CD4-positive, CD25-positive, alpha-beta regulatory T cell (primary cell): ENCODE results near the gene ERC1. TPM values are rescaled to one million over a fixed set of nuclear protein-coding genes. Genes with fewer than 3 reads are reported as not detected.

ENCODE experiments used
- ATAC-seq, 2 donors: fragments of 150-1000 bp; cut with Tn5 transposase; one replicate each; pipeline ENCODE4 v1.10.0; 2021; ENCODE audit warnings: low read depth in 2 of 2, moderate number of reproducible peaks in 2 of 2, moderate library complexity in 1 of 2
- DNase-seq, 3 donors: peaks; one replicate each; pipeline versions ENCODE4 v3.0.0 to v3.0.0-alpha.2; 2012 to 2022; ENCODE audit warnings: mixed read lengths in 1 of 3
- H3K27ac ChIP-seq: one replicate; pipeline ENCODE4 v1.7.0; 2013; ENCODE audit warnings: mild to moderate bottlenecking, low read length; ENCODE audit not compliant: insufficient read depth, poor library complexity, severe bottlenecking
- H3K27me3 ChIP-seq: one replicate; pipeline ENCODE4 v1.7.0; 2013; ENCODE audit warnings: low read length; ENCODE audit not compliant: control insufficient read depth, insufficient read depth
- H3K36me3 ChIP-seq: one replicate; pipeline ENCODE4 v1.7.0; 2013; ENCODE audit warnings: mild to moderate bottlenecking, low read length, moderate library complexity; ENCODE audit not compliant: control insufficient read depth, insufficient read depth
- H3K4me1 ChIP-seq: 2 replicates; pipeline ENCODE4 v1.7.0; 2013; ENCODE audit warnings: mild to moderate bottlenecking, low read length; ENCODE audit not compliant: insufficient read depth, control insufficient read depth, poor library complexity, severe bottlenecking
- H3K4me3 ChIP-seq: one replicate; pipeline ENCODE4 v1.7.0; 2013; ENCODE audit warnings: low read depth, mild to moderate bottlenecking, low read length, moderate library complexity
- H3K9me3 ChIP-seq, 2 experiments: 1 replicate in 1 of 2; 2 replicates in 1 of 2; pipeline ENCODE4 v1.7.0; 2013; ENCODE audit warnings: low read length in 2 of 2, mild to moderate bottlenecking in 1 of 2, moderate library complexity in 1 of 2; ENCODE audit not compliant: control insufficient read depth in 2 of 2
- H3K27ac Mint-ChIP-seq, 3 donors: one replicate each; pipeline ENCODE4 v1.8.0; 2020 to 2022; ENCODE audit warnings: mild to moderate bottlenecking in 3 of 3, mixed read lengths in 3 of 3, moderate library complexity in 2 of 3
- H3K27me3 Mint-ChIP-seq: one replicate; pipeline ENCODE4 v1.8.0; 2022; ENCODE audit warnings: mild to moderate bottlenecking, mixed read lengths
- H3K36me3 Mint-ChIP-seq: one replicate; pipeline ENCODE4 v1.8.0; 2020; ENCODE audit warnings: mixed read lengths
- H3K4me1 Mint-ChIP-seq, 4 donors: one replicate each; pipeline ENCODE4 v1.8.0; 2020 to 2022; ENCODE audit warnings: mixed read lengths in 4 of 4, mild to moderate bottlenecking in 1 of 4
- H3K4me3 Mint-ChIP-seq, 4 donors: one replicate each; pipeline ENCODE4 v1.8.0; 2020 to 2022; ENCODE audit warnings: mild to moderate bottlenecking in 4 of 4, mixed read lengths in 4 of 4, moderate library complexity in 3 of 4
- H3K9me3 Mint-ChIP-seq, 7 donors: one replicate each; pipeline ENCODE4 v1.8.0; 2020 to 2022; ENCODE audit warnings: mixed read lengths in 7 of 7, mild to moderate bottlenecking in 3 of 7, moderate library complexity in 2 of 7
- polyA plus RNA-seq, 4 donors: library from polyadenylated mRNA; unstranded; fragments of 300-500 nt; fragmentation: Illumina TruSeq; gene quantifications; one replicate each; pipeline ENCODE4 v1.2.3, GENCODE V29; 2021
- total RNA-seq: library from RNA; stranded (reverse); gene quantifications from one replicate; pipeline ENCODE4 v1.2.3, GENCODE V29; 2022

ERC1 gene
- total and polyA plus RNA-seq, 5 donors from 2014 or later = 5.7 to 46.5 (median 7.6) TPM

GRCh38 chr12:1474041-1474573, 483.1 kb downstream of the ERC1 start:
- peak in 1 of 3 donors; percentile 43 for DNase-seq
- Mint-ChIP-seq H3K9me3 (no peaks in the 10 kb centered on the region), H3K27ac (no peak overlapping the region), H3K36me3 (peaks cover 10% of the 10 kb centered on the region), H3K4me3 (no peak overlapping the region), H3K27me3 (no peaks in the 10 kb centered on the region), H3K4me1 (peaks cover 0 to 13% (median 7%) of the 10 kb centered on the region in 4 donors)
- peak overlapping the region; percentile 22 for H3K4me3 ChIP-seq
- H3K9me3 ChIP-seq = no peaks in the 10 kb centered on the region
- H3K27ac ChIP-seq = no peak overlapping the region
- H3K27me3 ChIP-seq = no peaks in the 10 kb centered on the region
- H3K4me1 ChIP-seq = peaks cover 7% of the 10 kb centered on the region
- H3K36me3 ChIP-seq = no peaks in the 10 kb centered on the region
- peak in 1 of 2 donors; percentile 40 for ATAC-seq

GRCh38 chr12:1474574-1475153, 483.6 kb downstream of the ERC1 start:
- no peaks in the 10 kb centered on the region for H3K9me3 Mint-ChIP-seq
- ATAC-seq (no peak), DNase-seq (no peak)
- H3K36me3 ChIP-seq = no peaks in the 10 kb centered on the region
- H3K9me3 ChIP-seq = no peaks in the 10 kb centered on the region
- no peak overlapping the region for H3K4me3 ChIP-seq
- H3K4me3 Mint-ChIP-seq = no peak overlapping the region
- H3K36me3 Mint-ChIP-seq = peaks cover 10% of the 10 kb centered on the region
- no peak overlapping the region for H3K27ac Mint-ChIP-seq
- H3K27me3 Mint-ChIP-seq = no peaks in the 10 kb centered on the region
- H3K4me1 Mint-ChIP-seq = peaks cover 0 to 13% (median 7%) of the 10 kb centered on the region in 4 donors
- peaks cover 7% of the 10 kb centered on the region for H3K4me1 ChIP-seq
- no peaks in the 10 kb centered on the region for H3K27me3 ChIP-seq
- H3K27ac ChIP-seq = no peak overlapping the region

GRCh38 chr12:1479645-1480044, 488.6 kb downstream of the ERC1 start:
- no peak overlapping the region for H3K4me3 Mint-ChIP-seq
- peaks cover 0 to 12% (median 2%) of the 10 kb centered on the region in 4 donors for H3K4me1 Mint-ChIP-seq
- no peaks in the 10 kb centered on the region for H3K27me3 ChIP-seq
- H3K27me3 Mint-ChIP-seq = no peaks in the 10 kb centered on the region
- no peak overlapping the region for H3K27ac ChIP-seq
- H3K9me3 ChIP-seq = no peaks in the 10 kb centered on the region
- H3K4me1 ChIP-seq = no peaks in the 10 kb centered on the region
- H3K9me3 Mint-ChIP-seq = no peaks in the 10 kb centered on the region
- H3K4me3 ChIP-seq = no peak overlapping the region
- ATAC-seq = no peak
- H3K27ac Mint-ChIP-seq = no peak overlapping the region
- H3K36me3 Mint-ChIP-seq = no peaks in the 10 kb centered on the region
- H3K36me3 ChIP-seq = no peaks in the 10 kb centered on the region
- no peak for DNase-seq

DNA sequence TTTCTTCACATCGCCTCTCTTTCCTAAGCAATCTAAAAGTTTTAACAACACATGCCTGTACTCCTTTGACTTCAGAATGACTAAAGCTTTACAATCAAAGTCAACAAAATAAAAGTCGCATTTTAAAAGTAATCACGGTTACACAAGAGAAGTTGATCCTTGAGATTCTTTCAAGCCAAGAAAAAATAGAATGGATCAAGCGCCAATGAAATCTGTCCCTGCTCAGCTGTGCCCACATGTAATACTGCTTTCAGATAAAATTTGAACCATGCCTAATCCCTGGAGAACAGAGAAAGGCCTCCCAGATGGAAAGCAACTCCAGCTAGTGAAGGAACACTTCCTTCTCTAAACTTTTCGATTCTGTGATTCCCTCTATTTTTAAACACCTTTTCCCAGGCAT, 490.3 kb downstream of the ERC1 start:
- H3K4me1 Mint-ChIP-seq = peaks cover 0 to 16% (median 2%) of the 10 kb centered on the region in 4 donors
- no peak overlapping the region for H3K4me3 ChIP-seq
- H3K36me3 Mint-ChIP-seq = no peaks in the 10 kb centered on the region
- no peaks in the 10 kb centered on the region for H3K27me3 ChIP-seq
- H3K9me3 Mint-ChIP-seq = no peaks in the 10 kb centered on the region
- no peaks in the 10 kb centered on the region for H3K27me3 Mint-ChIP-seq
- no peaks in the 10 kb centered on the region for H3K4me1 ChIP-seq
- no peak for DNase-seq
- ATAC-seq = no peak
- no peak overlapping the region for H3K4me3 Mint-ChIP-seq
- no peak overlapping the region for H3K27ac ChIP-seq
- H3K27ac Mint-ChIP-seq = peak overlapping the region in 1 of 3 donors; percentile 45
- no peaks in the 10 kb centered on the region for H3K36me3 ChIP-seq
- H3K9me3 ChIP-seq = no peaks in the 10 kb centered on the region

- no peak for DNase-seq
- Histone ChIP-seq H3K27ac (no peak overlapping the region), H3K9me3 (no peaks in the 10 kb centered on the region), H3K4me3 (no peak overlapping the region), H3K36me3 (no peaks in the 10 kb centered on the region), H3K4me1 (no peaks in the 10 kb centered on the region), H3K27me3 (no peaks in the 10 kb centered on the region)
- no peak for ATAC-seq
- H3K36me3 Mint-ChIP-seq = no peaks in the 10 kb centered on the region
- H3K9me3 Mint-ChIP-seq = no peaks in the 10 kb centered on the region
- no peaks in the 10 kb centered on the region for H3K27me3 Mint-ChIP-seq
- peak overlapping the region in 1 of 3 donors; percentile 45 for H3K27ac Mint-ChIP-seq
- H3K4me1 Mint-ChIP-seq = peaks cover 0 to 16% (median 3%) of the 10 kb centered on the region in 4 donors
- no peak overlapping the region for H3K4me3 Mint-ChIP-seq
Observed at GRCh38 chr12:1481906-1482305, 490.9 kb downstream of the ERC1 start.

DNA sequence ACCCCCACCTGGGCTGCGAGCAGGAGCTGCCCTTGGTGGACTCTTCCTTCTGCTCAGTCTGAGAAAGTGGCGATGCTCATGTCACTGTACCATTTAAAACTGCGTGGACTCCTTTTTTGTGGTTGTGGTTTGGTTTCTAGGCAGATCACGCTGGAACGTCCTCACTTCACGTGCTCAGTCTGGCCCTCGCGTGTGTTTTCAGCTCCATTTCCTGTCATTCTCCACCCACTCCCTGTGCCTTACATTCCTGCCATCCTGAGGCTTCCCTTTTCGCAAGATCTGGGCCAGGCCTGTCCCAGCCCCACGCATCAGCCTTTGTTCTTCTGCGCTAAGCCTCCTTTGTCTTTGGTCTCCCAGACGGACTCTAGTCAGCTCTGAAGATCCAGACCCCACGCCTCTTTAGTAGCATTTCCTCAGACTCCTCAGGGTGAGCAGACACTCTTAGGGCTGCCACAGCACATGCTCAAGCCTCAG, 497.9 kb downstream of the ERC1 start:
- peaks cover 17% of the 10 kb centered on the region for H3K36me3 ChIP-seq
- no peak overlapping the region for H3K27ac ChIP-seq
- Mint-ChIP-seq H3K4me1 (peaks cover 11 to 31% (median 12%) of the 10 kb centered on the region in 4 donors), H3K9me3 (peaks cover 0 to 2% (median 0%) of the 10 kb centered on the region in 7 donors), H3K36me3 (peaks cover 28% of the 10 kb centered on the region), H3K4me3 (peak overlapping the region in 2 of 4 donors; percentile 65 to 73), H3K27ac (peak overlapping the region; percentile 92 to 96 (median 92)), H3K27me3 (no peaks in the 10 kb centered on the region)
- H3K4me1 ChIP-seq = peaks cover 11% of the 10 kb centered on the region
- H3K4me3 ChIP-seq = no peak overlapping the region
- DNase-seq (peak in 2 of 3 donors; percentile 41 to 66), ATAC-seq (peak; percentile 70 to 74)
- no peaks in the 10 kb centered on the region for H3K9me3 ChIP-seq
- H3K27me3 ChIP-seq = no peaks in the 10 kb centered on the region

DNA sequence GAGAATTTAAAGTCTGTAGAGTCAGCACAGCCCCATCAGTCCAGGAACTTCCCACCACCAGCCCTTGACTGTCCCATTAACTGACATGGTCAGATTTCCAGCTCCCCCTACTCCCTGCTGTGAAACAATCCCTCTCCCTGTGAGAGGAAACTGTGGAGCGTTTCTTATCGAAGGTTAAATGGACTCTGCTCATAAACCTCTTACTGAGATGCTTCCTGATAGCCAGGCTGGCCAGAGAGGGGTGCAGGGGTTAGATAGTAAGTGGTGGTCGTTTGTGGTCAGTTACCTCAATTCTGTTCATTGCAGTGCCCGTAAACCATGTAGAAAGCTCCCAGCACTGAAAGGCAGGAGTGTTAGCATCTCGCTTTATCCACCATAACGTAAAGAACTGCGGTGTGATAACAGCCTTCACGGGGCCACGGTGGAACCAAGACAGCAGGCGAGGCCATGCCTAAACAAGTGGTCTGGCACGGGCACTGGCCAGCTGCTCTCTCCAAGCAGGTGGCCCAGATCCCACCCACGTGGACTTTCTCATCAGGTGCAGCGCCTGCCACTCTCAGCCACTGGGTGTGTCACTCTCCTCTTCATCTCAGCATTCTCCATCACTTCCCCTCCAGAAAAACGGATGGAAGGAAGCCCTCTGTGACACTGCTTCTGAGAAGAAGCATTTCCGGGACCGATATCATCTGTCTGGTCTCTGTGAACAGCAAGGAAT, 501.1 kb downstream of the ERC1 start:
- H3K9me3 Mint-ChIP-seq = peaks cover 0 to 2% (median 0%) of the 10 kb centered on the region in 7 donors
- ATAC-seq (no peak), DNase-seq (no peak)
- Histone ChIP-seq H3K9me3 (no peaks in the 10 kb centered on the region), H3K4me3 (no peak overlapping the region), H3K36me3 (peaks cover 17% of the 10 kb centered on the region), H3K27ac (no peak overlapping the region), H3K27me3 (no peaks in the 10 kb centered on the region), H3K4me1 (peaks cover 11% of the 10 kb centered on the region)
- no peak overlapping the region for H3K4me3 Mint-ChIP-seq
- peaks cover 9 to 27% (median 11%) of the 10 kb centered on the region in 4 donors for H3K4me1 Mint-ChIP-seq
- H3K27me3 Mint-ChIP-seq = no peaks in the 10 kb centered on the region
- peak overlapping the region in 2 of 3 donors; percentile 18 to 92 for H3K27ac Mint-ChIP-seq
- peaks cover 34% of the 10 kb centered on the region for H3K36me3 Mint-ChIP-seq
